Cortex of kidney (tissue), 1 donor: ENCODE results near the gene COBL.

Experiments
- DNase-seq: peaks from one replicate; lab custom pipeline; 2025; lab: John Stamatoyannopoulos, UW

The COBL gene

DNA sequence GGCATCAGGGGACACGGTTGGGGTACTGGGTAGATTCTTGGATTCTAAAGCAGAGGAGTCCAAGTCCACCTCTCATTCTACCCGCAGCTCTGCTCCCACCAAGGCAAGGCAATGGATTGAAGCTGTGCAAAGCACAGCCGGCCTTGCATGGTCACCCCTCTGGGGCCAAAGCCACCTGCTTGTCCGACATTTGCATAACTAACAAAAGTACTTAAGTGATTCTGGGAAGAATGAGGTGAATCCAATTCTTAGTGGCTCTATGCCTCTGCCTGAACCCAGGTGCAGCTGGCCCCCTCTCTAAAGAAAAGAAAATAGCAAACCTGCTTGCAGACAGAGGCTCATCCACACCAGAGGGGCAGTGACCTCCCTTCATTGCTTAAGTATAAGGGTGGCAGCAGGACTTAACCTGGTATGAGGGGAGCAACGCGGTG is 10.7 kb upstream of the COBL start:
- DNase-seq, result no peak

DNA sequence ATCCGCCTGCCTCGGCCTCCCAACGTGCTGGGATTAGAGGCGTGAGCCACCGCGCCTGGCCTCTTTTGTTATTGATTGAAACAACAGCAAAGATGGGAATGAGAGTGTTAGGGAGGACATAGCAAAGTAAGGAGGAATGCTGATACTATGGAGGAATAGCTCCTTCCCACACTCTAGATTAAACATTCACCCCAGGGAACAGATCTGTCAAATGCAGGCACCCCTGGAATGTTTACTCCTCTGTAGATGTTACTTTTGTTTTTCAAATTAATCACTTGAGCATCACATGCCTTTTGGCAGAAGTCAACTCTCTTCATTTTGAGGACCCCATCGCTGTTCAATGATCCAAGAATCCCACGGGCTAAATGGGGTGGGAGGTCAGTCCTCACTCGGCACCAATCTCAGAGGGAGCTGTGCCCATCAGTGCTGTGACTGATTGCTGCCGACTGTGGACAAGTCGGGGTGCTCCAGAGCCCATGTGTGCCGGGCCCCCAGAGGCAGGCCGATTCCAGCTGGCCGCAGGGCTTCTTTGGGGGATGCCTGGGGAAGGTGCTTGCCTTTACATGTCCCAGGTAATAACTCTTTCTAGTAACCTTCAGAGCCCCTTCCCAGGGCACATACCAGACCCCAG is 10.2 kb upstream of the COBL start:
- no peak for DNase-seq

- DNase-seq, result no peak
These were observed 9.3 kb upstream of the COBL start for GRCh38 chr7:51325908-51326307.

GRCh38 chr7:51325261-51325676 is 8.7 kb upstream of the COBL start:
- DNase-seq, result no peak

DNA sequence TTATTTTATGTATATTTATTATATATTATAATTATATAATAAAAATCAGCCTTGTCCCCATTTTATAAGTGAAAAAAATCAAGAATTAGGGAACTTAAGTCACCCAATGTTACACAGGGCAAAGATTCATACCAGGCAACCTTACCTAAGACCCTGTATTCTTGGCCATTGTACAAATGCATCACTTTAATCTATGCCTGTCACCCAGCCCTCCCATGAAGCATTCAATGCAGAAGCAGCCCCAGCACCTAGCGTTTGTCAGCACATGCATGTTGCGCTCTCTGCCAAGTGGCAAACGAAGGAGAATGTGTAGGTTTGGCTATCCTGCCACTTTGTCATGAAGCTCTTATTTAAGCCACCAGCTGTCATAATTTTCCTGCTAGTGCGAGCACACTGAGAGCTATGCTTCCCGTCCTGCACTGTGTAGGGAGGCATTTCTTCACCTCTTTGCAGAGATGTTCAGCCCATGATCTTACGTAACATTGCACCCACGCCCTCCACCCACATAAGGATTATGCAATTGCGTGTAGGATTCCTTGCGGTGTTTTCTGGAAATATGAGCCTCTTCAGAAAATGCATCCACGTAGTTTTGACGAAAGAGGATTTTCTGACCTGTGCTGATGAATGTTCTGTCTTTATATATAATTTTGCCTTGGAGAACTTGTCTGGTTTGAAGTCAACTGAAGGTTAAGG is 7.7 kb upstream of the COBL start:
- no peak for DNase-seq

- no peak for DNase-seq
These were observed 5.4 kb upstream of the COBL start for GRCh38 chr7:51321961-51322515.

GRCh38 chr7:51318886-51319579 is 2.4 kb upstream of the COBL start:
- no peak for DNase-seq

DNA sequence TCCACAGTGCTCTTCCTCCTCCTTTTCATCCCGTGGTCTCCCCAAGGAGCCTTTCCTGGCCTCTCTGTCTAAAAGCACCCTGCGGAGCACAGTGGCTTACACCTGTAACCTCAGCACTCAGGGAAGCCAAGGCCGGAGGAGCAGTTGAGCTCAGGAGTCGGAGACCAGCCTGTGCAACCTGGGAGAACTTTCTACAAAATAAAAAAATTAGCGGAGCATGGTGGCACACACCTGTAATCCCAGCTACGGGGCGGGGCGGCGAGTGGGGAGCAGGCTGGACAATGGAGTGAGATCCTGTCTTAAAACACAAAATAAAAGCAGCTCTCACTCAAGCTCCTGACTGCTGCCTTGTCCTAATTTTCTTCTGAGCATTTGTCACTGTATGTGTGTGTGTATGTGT is 1.4 kb upstream of the COBL start:
- DNase-seq, result no peak

DNA sequence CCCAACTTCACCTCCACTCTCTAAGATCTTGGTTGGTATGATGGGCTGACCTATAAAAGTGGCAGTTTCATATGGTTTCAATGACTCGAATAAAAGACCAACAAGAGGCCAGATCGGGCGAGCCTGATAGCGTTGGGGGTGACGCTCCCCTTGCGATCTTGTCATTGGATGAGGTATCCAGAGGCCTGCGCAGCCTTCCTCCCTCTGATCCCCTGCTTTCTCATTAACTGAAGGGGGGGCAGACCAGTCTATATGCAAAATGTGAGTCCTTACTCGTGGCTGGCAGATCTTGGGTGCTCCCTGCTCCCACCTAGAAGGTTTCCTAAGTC is 937 bp upstream of the COBL start:
- DNase-seq, result no peak

GRCh38 chr7:51316262-51316665 is 345 bp downstream of the COBL start:
- DNase-seq, result no peak

GRCh38 chr7:51315393-51316261 is 982 bp downstream of the COBL start:
- no peak for DNase-seq

DNA sequence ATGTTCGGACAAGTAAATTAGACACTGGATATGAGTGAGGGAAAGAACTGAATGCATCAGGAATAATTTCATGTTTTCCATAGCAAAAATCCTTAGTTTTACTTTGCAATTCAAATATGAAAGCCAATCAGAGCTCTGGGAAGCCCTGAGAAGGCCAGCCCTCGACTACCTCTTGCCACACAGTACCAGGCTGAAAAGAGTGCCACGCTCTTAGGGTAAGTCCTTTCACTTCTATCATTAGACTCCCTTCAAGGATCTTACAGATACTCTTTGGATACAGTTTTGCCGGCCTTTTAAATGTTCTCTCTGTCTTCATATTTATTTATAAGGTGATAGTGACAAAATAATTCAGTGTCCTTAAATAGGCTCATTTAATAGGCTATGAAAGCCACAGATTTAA is 1.9 kb downstream of the COBL start:
- DNase-seq, result no peak

- no peak for DNase-seq
These were observed 2.7 kb downstream of the COBL start for GRCh38 chr7:51313738-51314425.

DNA sequence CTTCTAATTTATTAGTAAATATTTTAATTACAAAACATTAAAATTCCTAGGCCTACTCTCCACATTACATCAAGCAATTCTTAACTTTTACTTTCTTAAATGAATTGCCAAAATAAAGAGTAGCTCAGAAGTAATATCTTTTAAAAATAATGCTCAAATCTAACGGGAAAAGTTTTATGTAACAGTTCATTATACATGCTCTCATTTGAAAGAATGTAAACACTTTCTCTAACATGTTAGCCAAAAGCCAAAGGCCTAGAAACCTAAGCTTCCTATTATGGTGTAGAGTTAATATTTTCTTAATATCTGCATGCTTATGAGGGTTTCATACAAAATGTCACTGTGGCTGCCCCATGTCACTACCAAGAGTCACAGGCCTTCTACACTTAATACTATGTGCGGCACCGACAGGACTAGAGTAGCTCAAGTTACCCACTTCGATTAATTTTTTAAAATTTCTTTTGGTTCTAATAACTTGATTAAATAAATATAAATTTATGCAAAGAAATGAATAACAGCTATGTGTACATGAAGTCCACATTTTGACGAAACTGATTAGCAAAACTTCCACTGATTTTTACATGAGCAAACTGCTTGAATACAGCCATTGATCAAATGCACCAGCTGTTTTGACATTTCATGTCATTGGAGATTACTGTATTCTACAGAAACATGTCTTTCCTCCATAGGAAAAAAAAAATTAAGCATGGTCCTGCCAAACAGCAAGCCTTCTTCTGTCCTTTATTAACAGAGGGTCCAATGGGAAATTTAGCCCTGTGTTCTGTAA is 3.5 kb downstream of the COBL start:
- DNase-seq, result no peak

DNA sequence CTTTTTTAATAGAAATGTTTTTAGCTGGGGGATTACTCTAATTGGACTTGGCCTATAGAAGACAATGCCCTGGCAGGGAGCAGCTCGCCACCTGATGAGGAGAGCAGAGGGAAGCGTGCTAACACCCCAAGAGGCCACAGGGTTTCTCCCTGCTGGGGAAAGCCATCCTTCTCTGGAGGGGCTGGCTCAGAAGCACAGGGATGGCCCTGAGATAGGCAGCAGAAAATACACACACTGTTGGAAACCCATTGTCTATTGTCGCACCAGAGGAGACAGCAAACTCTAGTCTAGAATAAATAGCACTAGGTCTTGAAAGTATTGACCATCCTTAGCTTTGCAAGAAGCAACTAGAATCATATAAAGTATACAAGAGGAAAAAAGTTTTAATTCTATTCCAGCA is 5.4 kb downstream of the COBL start:
- DNase-seq, result no peak

- DNase-seq, result no peak
These were observed 6.5 kb downstream of the COBL start for GRCh38 chr7:51310131-51310583.

GRCh38 chr7:51309361-51310130 is 7.1 kb downstream of the COBL start:
- no peak for DNase-seq

DNA sequence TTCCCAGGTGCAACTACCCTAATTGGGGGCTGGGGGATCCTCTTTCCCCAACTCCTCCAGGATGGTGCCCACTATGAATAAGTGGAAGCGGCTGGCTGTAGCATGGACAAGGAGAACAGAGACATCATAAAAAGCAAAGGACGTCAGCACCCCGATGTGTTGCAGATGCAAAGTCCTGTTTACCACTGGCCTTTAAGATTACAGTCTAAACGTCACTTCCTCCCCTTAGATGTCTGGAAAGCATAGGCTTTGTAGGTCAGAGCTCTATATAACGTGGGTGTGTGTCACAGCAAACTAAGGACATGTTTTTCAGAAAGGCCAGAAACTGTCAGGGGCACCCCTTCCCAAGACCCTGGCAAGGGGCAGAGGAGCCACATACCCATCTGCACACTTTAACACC is 7.9 kb downstream of the COBL start:
- no peak for DNase-seq

- no peak for DNase-seq
These were observed 8.3 kb downstream of the COBL start for GRCh38 chr7:51308265-51308664.

- no peak for DNase-seq
These were observed 8.9 kb downstream of the COBL start for GRCh38 chr7:51307651-51308210.
